Endothelial cell of umbilical vein (primary cell): ENCODE measurements around the gene P3H2.

Experiments
- EZH2 ChIP-seq: IDR thresholded peaks from 2 replicates; pipeline ENCODE4 v1.6.1; 2012; ENCODE audit warnings: borderline replicate concordance, low read depth, mild to moderate bottlenecking, moderate library complexity, low read length, inconsistent platforms; ENCODE audit not compliant: severe bottlenecking
- JUN ChIP-seq: IDR thresholded peaks from 2 replicates; pipeline ENCODE4 v1.6.1; 2011; ENCODE audit warnings: borderline replicate concordance, low read depth; ENCODE audit not compliant: insufficient read length, insufficient read depth
- MYC ChIP-seq: IDR thresholded peaks from one replicate; pipeline ENCODE4 v1.6.1; 2011; ENCODE audit warnings: mild to moderate bottlenecking, low read depth, low read length
- POLR2A ChIP-seq: IDR thresholded peaks from 2 replicates; pipeline ENCODE4 v1.6.1; 2012; ENCODE audit warnings: low read depth, mild to moderate bottlenecking, control low read depth, low read length
- POLR2AphosphoS5 ChIP-seq: IDR thresholded peaks from 2 replicates; pipeline ENCODE4 v1.6.1; 2012; ENCODE audit warnings: low read depth, mild to moderate bottlenecking, control low read depth, low read length, moderate library complexity; ENCODE audit not compliant: insufficient read depth
- TF ChIP-seq, protein P1 (sequence below), 2 donors: IDR thresholded peaks; 1 replicate in 1 of 2; 2 replicates in 1 of 2; pipeline ENCODE4 v1.5.1; 2011; ENCODE audit warnings: low read length in 2 of 2, mild to moderate bottlenecking in 2 of 2, moderate library complexity in 2 of 2, control low read depth in 1 of 2, inconsistent platforms in 1 of 2, low read depth in 1 of 2; ENCODE audit not compliant: insufficient read depth in 1 of 2; ENCODE audit errors: extremely low read depth in 1 of 2

DNA sequence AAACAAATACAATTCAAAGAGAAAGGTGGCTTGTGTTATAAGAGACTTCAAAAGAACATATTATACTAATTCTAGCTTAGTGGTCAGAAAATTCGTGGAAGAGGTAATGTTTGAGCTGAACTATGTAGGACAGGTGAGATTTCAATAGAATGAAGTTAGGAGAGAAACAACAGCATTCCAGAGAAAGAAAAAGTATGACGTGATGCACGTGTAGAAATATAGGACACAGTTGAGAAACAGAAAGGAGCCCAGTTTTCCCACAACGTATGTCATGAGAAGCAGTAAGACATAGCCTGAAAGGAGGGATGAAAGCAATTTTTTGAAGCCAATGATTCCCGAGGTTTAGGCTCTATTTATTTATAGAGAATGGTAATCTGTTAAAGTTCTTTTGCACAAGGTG is 18.7 kb upstream of the P3H2 start:
- TF ChIP-seq POLR2A = no peak
- no peak for TF ChIP-seq POLR2AphosphoS5
- TF ChIP-seq, protein P1, sequence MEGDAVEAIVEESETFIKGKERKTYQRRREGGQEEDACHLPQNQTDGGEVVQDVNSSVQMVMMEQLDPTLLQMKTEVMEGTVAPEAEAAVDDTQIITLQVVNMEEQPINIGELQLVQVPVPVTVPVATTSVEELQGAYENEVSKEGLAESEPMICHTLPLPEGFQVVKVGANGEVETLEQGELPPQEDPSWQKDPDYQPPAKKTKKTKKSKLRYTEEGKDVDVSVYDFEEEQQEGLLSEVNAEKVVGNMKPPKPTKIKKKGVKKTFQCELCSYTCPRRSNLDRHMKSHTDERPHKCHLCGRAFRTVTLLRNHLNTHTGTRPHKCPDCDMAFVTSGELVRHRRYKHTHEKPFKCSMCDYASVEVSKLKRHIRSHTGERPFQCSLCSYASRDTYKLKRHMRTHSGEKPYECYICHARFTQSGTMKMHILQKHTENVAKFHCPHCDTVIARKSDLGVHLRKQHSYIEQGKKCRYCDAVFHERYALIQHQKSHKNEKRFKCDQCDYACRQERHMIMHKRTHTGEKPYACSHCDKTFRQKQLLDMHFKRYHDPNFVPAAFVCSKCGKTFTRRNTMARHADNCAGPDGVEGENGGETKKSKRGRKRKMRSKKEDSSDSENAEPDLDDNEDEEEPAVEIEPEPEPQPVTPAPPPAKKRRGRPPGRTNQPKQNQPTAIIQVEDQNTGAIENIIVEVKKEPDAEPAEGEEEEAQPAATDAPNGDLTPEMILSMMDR (IDR thresholded peaks at IDR 0.05; ENCODE audit: extremely low read depth in 1 of 2, insufficient read depth in 1 of 2, low read depth in 1 of 2, low read length in 2 of 2) = no peak
- TF ChIP-seq JUN = no peak
- no peak for TF ChIP-seq EZH2
- TF ChIP-seq MYC = no peak
